Measurements from ENCODE around the gene RARG. TPM values are rescaled to one million over a fixed set of nuclear protein-coding genes. Genes with fewer than 3 reads are reported as not detected.

Gene RARG
- total RNA-seq, 1 experiment from 2014 or later = 62.0 TPM

DNA sequence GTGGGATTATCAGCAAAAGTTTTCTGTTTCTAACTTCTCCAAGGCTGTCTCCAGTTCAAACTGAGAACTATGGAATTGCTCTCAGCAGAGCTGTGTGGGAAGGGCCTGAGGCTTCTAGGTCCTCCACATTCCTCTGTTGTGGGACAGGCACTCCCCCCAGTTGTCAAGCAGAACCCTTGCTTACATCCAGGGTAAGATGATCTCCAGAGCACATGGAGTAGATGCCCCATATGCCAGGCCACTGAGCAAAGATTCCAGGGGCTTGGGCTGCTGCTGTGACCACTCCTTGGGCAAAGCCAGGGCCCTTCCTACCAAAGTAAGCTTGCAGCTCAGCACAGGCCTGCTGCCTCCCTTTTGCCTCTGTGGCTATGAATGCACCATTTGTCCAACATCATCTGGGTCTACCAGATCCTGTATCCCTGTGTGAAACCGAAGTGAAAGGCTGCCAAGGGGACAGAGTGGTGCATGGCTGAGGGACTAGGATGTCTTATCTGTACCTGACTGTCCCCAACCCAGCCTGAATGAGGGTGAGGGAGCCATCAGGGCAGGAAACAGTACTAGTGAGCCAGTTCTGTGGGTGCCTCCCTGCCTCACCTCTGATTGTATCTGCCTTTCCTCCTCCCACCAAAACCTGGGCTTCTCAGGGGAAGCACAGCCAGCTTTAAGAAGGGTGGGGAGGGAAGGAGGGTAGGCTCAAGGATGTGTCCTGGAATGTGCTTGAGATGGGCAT, 23.0 kb upstream of the RARG start:
- intact Hi-C loops (cut with micrococcal nuclease) = no loop called here
- Histone ChIP-seq H3K27me3 (ENCODE audit: low read length) (no peaks in the 10 kb centered on the region), H3K27ac (ENCODE audit: low read length) (no peak overlapping the region), H3K36me3 (ENCODE audit: low read depth, low read length) (peaks cover 4% of the 10 kb centered on the region; the same call in 1 of the 2 replicates), H3K9me3 (ENCODE audit: low read length) (no peaks in the 10 kb centered on the region), H3K79me2 (ENCODE audit: low read length) (peaks cover 22% of the 10 kb centered on the region), H3K4me3 (ENCODE audit: low read length) (no peak overlapping the region), H2AFZ (ENCODE audit: low read length) (no peak overlapping the region), H3F3A (ENCODE audit: low read length, unreplicated experiment) (no peaks in the 10 kb centered on the region), H3K9ac (ENCODE audit: low read length) (no peak overlapping the region), H3K9me2 (replicated peaks; ENCODE audit: low read length) (no peaks in the 10 kb centered on the region), H3K4me1 (ENCODE audit: insufficient read depth, low read length) (peaks cover 19% of the 10 kb centered on the region), H4K20me1 (ENCODE audit: low read length) (no peaks in the 10 kb centered on the region), H3K4me2 (ENCODE audit: low read length) (no peak overlapping the region)
- ATAC-seq (no peak), DNase-seq (no peak)
- ChIA-PET POLR2A (ENCODE audit: unreplicated experiment) (no interaction called here), CTCF (no interaction called here)
- TF ChIP-seq EZH2 (IDR thresholded peaks at IDR 0.05; ENCODE audit: low read length, unreplicated experiment) (no peak), EZH2phosphoT487 (IDR thresholded peaks at IDR 0.05; ENCODE audit: borderline replicate concordance, low read length) (no peak)
- TF ChIP-seq, protein P1, sequence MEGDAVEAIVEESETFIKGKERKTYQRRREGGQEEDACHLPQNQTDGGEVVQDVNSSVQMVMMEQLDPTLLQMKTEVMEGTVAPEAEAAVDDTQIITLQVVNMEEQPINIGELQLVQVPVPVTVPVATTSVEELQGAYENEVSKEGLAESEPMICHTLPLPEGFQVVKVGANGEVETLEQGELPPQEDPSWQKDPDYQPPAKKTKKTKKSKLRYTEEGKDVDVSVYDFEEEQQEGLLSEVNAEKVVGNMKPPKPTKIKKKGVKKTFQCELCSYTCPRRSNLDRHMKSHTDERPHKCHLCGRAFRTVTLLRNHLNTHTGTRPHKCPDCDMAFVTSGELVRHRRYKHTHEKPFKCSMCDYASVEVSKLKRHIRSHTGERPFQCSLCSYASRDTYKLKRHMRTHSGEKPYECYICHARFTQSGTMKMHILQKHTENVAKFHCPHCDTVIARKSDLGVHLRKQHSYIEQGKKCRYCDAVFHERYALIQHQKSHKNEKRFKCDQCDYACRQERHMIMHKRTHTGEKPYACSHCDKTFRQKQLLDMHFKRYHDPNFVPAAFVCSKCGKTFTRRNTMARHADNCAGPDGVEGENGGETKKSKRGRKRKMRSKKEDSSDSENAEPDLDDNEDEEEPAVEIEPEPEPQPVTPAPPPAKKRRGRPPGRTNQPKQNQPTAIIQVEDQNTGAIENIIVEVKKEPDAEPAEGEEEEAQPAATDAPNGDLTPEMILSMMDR (conservative IDR thresholded peaks at IDR 0.05; ENCODE audit: low read depth, low read length) = no peak
- BruUV-seq (replicated peaks) = no TSS peak

DNA sequence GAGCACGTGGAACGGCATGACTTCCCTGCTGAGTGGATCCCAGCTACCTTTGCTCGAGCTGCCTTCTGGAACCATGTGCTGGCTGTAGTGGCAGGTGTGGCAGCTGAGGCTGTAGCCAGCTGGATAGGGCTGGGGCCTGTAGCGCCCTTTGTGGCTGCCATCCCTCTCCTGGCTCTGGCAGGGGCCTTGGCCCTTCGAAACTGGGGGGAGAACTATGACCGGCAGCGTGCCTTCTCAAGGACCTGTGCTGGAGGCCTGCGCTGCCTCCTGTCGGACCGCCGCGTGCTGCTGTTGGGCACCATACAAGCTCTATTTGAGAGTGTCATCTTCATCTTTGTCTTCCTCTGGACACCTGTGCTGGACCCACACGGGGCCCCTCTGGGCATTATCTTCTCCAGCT, 21.3 kb upstream of the RARG start:
- DNase-seq (no peak), ATAC-seq (no peak)
- Histone ChIP-seq H2AFZ (ENCODE audit: low read length) (no peak overlapping the region), H3K4me3 (ENCODE audit: low read length) (peak overlapping the region; percentile 99), H3K36me3 (ENCODE audit: low read depth, low read length) (peaks cover 4% of the 10 kb centered on the region; the same call in 1 of the 2 replicates), H3K9me3 (ENCODE audit: low read length) (no peaks in the 10 kb centered on the region), H3K9ac (ENCODE audit: low read length) (no peak overlapping the region), H3K27ac (ENCODE audit: low read length) (no peak overlapping the region), H3K4me2 (ENCODE audit: low read length) (peak overlapping the region; percentile 97), H3K4me1 (ENCODE audit: insufficient read depth, low read length) (peaks cover 19% of the 10 kb centered on the region), H3K9me2 (replicated peaks; ENCODE audit: low read length) (no peaks in the 10 kb centered on the region), H3F3A (ENCODE audit: low read length, unreplicated experiment) (no peaks in the 10 kb centered on the region), H3K27me3 (ENCODE audit: low read length) (no peaks in the 10 kb centered on the region), H3K79me2 (ENCODE audit: low read length) (peaks cover 22% of the 10 kb centered on the region), H4K20me1 (ENCODE audit: low read length) (no peaks in the 10 kb centered on the region)
- TF ChIP-seq, protein P1 (conservative IDR thresholded peaks at IDR 0.05; ENCODE audit: low read depth, low read length) = no peak
- no peak for TF ChIP-seq EZH2phosphoT487 (IDR thresholded peaks at IDR 0.05; ENCODE audit: borderline replicate concordance, low read length)
- TF ChIP-seq EZH2 (IDR thresholded peaks at IDR 0.05; ENCODE audit: low read length, unreplicated experiment) = no peak
- intact Hi-C loops (cut with micrococcal nuclease) = loop anchor here (2.0 kb wide), 1 partner anchor 16 kb away; the partner anchor contains the start of gene ESPL1
- CTCF ChIA-PET = no interaction called here
- POLR2A ChIA-PET (ENCODE audit: unreplicated experiment) = no interaction called here
- no TSS peak for BruUV-seq (replicated peaks)

DNA sequence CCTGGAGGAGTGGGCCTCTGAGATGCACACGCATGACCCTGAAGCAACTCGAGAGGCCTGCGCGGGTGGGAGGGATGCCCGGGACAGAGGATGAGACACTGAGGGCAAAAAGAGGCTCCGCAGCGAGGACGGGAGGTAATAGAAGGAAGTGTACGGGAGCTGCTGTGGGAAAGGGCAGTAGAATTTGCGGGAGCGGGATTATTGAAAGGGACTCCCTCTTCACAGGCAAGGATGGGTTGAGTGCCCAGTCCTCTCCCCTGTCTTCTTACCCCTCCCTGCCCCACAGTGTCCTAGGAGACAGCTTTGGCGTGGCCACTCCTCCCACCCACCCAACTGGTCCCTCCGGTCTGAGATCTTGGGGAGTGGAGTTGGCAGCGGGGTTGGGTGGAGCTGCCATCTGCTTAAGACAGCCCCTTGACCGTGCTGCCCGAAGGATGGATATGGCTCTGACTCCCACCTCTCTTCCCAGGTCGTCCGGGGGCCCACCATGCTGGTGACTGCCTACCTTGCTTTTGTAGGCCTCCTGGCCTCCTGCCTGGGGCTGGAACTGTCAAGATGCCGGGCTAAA, 20.4 kb upstream of the RARG start:
- ChIA-PET CTCF (interaction anchor here (0.6 kb wide), 1 partner anchor 38 kb away, joined by 5 read pairs; no protein-coding TSS in a partner anchor), POLR2A (ENCODE audit: unreplicated experiment) (no interaction called here)
- Histone ChIP-seq H3K36me3 (ENCODE audit: low read depth, low read length) (peaks cover 4% of the 10 kb centered on the region; the same call in 1 of the 2 replicates), H3K9ac (ENCODE audit: low read length) (peak overlapping the region; percentile 96), H3K27ac (ENCODE audit: low read length) (peak overlapping the region; percentile 84), H3K27me3 (ENCODE audit: low read length) (no peaks in the 10 kb centered on the region), H3F3A (ENCODE audit: low read length, unreplicated experiment) (no peaks in the 10 kb centered on the region), H2AFZ (ENCODE audit: low read length) (peak overlapping the region; percentile 90), H3K79me2 (ENCODE audit: low read length) (peaks cover 22% of the 10 kb centered on the region), H3K9me3 (ENCODE audit: low read length) (no peaks in the 10 kb centered on the region), H3K4me1 (ENCODE audit: insufficient read depth, low read length) (peaks cover 19% of the 10 kb centered on the region), H3K4me3 (ENCODE audit: low read length) (peak overlapping the region; percentile 99), H3K4me2 (ENCODE audit: low read length) (peak overlapping the region; percentile 97), H4K20me1 (ENCODE audit: low read length) (no peaks in the 10 kb centered on the region), H3K9me2 (replicated peaks; ENCODE audit: low read length) (no peaks in the 10 kb centered on the region)
- ATAC-seq = peak; percentile 45
- BruUV-seq (replicated peaks) = no TSS peak
- intact Hi-C loops (cut with micrococcal nuclease) = loop anchor here (2.0 kb wide), 1 partner anchor 16 kb away; the partner anchor contains the start of gene ESPL1
- DNase-seq = peak; percentile 82
- TF ChIP-seq, protein P1 (conservative IDR thresholded peaks at IDR 0.05; ENCODE audit: low read depth, low read length) = no peak
- TF ChIP-seq EZH2phosphoT487 (IDR thresholded peaks at IDR 0.05; ENCODE audit: borderline replicate concordance, low read length) (no peak), EZH2 (IDR thresholded peaks at IDR 0.05; ENCODE audit: low read length, unreplicated experiment) (no peak)

Measured in PC-3 (cell line).